T-helper 9 cell (primary cell): ENCODE data around the gene BEAN1.

Experiments used
- DNase-seq: peaks from one replicate; pipeline ENCODE4 v3.0.0-alpha.2; 2020

The BEAN1 gene

GRCh38 chr16:66421891-66422290 lies 5.2 kb upstream of the BEAN1 start:
- no peak for DNase-seq

- no peak for DNase-seq
These were observed 4.7 kb upstream of the BEAN1 start for GRCh38 chr16:66422366-66422765.

GRCh38 chr16:66423177-66423576 lies 3.9 kb upstream of the BEAN1 start:
- DNase-seq, result no peak

DNA sequence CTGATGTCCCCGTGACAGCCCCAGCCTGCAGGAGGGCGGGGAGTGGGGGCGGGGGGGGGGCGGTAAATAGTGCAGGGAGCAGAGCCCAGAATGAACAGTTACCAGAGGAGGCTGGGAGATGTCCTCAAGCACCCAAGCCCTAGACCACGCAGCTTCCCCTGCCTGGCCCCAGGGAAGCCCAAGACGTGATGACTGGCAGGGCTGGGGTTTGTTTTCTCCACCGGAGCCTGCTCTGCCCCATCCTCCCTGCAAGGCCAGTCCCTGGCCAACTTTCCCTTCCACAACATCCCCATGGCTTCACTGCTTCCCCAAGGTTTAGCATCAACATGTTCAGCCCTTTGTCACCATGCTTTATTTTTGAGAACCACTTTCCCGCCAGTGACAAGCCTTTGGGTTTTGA lies 1.4 kb upstream of the BEAN1 start:
- no peak for DNase-seq

- no peak for DNase-seq
These were observed 721 bp upstream of the BEAN1 start for GRCh38 chr16:66426112-66427035.

GRCh38 chr16:66427871-66428681 lies 981 bp downstream of the BEAN1 start:
- no peak for DNase-seq

GRCh38 chr16:66428682-66429251 lies 1.7 kb downstream of the BEAN1 start:
- DNase-seq, result no peak

DNA sequence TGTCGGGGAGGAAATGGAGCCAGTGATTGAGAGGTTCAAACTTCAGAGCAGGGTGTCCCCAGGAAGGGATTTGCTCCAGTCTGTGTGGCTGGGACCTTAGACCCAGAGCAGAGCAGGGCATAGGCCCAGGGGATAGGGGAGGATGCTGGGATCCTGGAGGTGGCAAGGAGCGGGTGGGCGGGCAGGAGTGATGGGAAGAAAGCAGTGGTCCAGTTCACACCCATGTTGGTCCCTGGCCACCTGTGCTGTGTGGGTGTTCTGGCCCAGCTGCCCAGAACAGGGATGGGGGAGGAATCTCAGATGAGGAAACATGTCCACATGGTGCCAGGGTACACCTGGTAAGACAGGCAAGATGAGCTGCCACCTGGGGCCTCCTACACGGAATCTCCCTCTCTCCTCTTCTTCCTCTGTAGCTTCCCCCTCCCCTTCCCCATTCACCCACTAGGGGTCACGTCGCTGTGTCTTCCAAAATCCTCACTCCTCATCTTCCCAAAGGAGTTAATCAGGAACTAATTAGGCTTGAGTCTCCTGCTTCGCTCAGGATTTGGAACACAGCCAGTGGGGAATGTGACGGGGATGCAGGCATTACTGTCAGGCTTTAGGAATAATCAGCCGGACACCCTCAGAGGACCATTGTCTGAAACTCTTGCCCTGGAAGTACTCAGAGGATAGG lies 2.3 kb downstream of the BEAN1 start:
- no peak for DNase-seq

GRCh38 chr16:66430214-66430613 lies 3.1 kb downstream of the BEAN1 start:
- DNase-seq, result no peak

GRCh38 chr16:66431760-66432159 lies 4.7 kb downstream of the BEAN1 start:
- DNase-seq, result no peak

GRCh38 chr16:66432429-66432828 lies 5.3 kb downstream of the BEAN1 start:
- no peak for DNase-seq

- no peak for DNase-seq
These were observed 7.7 kb downstream of the BEAN1 start for GRCh38 chr16:66434619-66435430.

- no peak for DNase-seq
These were observed 8.8 kb downstream of the BEAN1 start for GRCh38 chr16:66435896-66436295.

DNA sequence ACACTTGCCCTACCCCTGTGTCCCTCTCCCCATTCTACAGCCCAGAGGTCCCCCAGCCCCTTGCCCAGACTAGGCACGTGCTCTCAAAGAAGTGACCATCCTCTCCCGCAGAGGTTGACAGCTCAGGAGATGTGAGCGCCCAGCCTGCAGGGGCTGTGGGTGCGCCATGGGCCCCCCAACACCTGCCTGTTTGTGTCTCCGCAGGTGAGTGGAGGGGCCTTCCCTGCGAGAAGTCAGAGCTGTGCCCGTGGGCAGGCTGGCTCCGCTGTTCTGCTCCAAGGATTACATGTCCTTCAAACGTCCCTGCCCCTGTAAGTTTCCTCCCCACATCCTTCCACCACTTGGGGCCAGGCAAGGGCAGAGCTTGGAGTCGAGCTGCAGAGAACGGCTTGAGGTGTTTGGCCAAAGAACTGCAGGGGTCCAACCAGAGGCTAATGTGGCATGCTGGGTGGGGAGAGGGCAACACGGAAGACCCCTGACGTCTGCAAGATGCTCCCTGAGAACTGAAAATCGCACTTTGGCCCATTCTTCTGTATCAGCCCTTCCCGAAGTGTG lies 10.4 kb downstream of the BEAN1 start:
- no peak for DNase-seq

- DNase-seq, result no peak
These were observed 11.4 kb downstream of the BEAN1 start for GRCh38 chr16:66438536-66438935.

- no peak for DNase-seq
These were observed 12.1 kb downstream of the BEAN1 start for GRCh38 chr16:66439051-66439730.

DNA sequence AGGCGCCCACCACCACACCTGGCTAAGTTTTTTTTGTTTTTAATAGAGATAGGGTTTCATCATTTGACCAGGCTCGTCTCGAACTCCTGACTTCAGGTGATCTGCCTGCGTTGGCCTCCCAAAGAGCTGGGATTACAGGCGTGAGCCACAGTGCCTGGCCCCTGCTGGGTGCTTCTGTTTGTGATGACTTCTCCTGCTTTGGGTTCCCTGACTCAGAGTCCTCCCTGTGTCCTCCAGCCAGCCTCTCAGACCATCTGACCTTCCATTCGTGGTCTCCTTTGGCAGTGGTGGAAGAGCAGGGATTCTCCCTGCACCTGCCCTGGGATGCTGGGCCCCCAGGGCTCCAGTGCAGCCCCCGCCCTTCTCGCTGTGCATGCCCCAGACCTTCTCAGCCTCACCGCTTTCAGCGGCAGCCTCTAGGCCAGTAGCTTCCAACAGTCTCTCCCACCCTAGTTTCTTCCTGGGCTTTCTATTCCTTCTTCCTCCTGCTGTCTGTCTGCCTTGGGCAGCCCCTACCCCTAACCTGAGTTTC lies 13.2 kb downstream of the BEAN1 start:
- DNase-seq, result no peak

GRCh38 chr16:66440970-66441369 lies 13.9 kb downstream of the BEAN1 start:
- DNase-seq, result no peak

- no peak for DNase-seq
These were observed 14.7 kb downstream of the BEAN1 start for GRCh38 chr16:66441586-66442375.
